ENCODE data around the gene MICAL2. TPM values are rescaled to one million over a fixed set of nuclear protein-coding genes. Genes with fewer than 3 reads are reported as not detected.

Gene MICAL2
- total RNA-seq, 1 experiment from 2014 or later, result 191 TPM

DNA sequence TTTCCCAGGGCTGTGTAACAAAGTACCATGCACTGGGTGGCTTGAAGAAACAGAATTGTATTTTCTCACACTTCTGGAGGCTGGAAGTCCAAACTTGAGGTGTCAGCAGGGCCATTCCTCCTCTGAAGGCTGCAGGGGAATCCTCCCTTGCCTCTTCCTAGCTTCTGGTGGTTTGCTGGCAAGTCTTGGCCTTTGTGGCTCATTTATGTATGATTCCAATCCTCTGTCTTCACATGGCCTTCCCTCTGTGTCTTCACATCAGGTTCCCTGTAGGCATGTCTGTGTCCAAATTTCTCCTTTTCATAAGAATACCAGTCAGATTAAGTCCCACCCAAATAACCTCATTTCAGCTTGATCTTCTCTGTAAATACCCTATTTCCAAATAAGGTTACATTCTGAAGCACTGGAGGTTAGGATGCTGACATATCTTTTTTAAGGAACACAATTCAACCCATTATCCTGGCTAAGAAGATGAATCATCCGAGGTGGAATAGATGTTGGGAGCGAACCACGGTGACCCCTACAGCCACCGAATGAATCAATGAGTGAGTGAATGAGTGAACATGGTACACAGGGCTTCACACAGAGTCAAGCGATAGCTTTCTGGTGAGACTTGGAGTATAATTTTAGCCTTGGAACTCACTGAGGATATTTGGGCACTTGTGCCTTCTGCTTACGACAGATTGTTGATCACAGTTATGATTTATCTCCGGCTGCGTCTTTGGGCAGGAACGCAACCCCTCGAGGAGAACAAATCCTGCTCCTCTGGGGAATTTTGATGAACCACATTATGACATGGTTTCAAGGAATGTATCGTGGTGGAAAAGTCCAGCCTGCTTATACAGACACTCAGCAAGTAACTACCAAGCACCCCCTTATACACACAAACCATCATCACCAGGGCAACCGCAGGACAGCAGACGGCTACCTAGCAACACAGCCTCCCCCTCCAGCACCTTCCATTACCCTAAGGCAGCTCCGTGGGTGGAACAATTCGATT is 34.3 kb upstream of the MICAL2 start:
- DNase-seq, result no peak
- Mint-ChIP-seq H3K4me1 (ENCODE audit: low read depth, unreplicated experiment) (peaks cover 32% of the 10 kb centered on the region), H3K27me3 (ENCODE audit: unreplicated experiment) (no peaks in the 10 kb centered on the region), H3K4me3 (ENCODE audit: low read depth, unreplicated experiment) (no peak overlapping the region), H3K27ac (ENCODE audit: unreplicated experiment) (no peak overlapping the region), H3K36me3 (ENCODE audit: insufficient read depth, unreplicated experiment) (no peaks in the 10 kb centered on the region), H3K9me3 (ENCODE audit: low read depth, unreplicated experiment) (no peaks in the 10 kb centered on the region)
- TF ChIP-seq, protein P1, sequence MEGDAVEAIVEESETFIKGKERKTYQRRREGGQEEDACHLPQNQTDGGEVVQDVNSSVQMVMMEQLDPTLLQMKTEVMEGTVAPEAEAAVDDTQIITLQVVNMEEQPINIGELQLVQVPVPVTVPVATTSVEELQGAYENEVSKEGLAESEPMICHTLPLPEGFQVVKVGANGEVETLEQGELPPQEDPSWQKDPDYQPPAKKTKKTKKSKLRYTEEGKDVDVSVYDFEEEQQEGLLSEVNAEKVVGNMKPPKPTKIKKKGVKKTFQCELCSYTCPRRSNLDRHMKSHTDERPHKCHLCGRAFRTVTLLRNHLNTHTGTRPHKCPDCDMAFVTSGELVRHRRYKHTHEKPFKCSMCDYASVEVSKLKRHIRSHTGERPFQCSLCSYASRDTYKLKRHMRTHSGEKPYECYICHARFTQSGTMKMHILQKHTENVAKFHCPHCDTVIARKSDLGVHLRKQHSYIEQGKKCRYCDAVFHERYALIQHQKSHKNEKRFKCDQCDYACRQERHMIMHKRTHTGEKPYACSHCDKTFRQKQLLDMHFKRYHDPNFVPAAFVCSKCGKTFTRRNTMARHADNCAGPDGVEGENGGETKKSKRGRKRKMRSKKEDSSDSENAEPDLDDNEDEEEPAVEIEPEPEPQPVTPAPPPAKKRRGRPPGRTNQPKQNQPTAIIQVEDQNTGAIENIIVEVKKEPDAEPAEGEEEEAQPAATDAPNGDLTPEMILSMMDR (IDR thresholded peaks at IDR 0.05; ENCODE audit: unreplicated experiment), result no peak
- BruUV-seq (replicated peaks), result no TSS peak
- intact Hi-C loops (cut with micrococcal nuclease; ENCODE audit: unreplicated experiment), result no loop called here
- CTCF ChIA-PET, result interaction anchor here (1.3 kb wide), 1 partner anchor 11 kb away, joined by 3 read pairs; no protein-coding TSS in a partner anchor

DNA sequence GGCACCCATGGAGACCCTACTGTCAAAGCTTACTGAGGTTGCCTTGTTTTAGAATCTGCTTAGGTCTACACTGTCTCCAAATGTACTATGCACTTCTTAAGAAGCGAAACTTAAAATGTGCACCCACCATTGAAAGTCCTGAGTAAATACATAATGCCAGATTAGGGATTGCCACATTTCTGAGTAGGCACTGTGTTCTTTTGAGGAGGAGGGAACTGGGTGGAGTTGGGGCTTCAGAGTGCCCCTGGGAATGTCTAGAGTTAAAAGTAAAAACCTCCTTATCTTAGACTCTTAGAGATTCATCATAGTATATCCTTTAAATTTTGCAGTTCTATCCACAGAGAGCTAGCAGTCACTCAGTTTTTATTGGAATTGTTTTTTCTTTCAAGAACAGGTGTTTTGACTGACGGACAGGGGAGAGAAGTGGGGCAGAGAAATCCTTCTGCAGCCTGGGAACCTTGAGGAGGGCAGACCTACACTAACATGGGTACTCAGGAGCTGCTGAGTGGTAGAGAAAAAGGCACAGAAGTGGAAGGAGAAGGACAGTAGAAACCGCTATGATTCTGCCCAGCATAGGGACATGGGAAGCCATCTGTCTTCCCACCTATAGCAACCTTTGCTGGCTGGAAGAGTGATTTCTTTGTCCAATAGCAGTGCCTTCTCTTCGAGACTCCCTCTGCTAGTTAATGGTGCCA is 33.4 kb upstream of the MICAL2 start:
- peaks cover 24% of the 10 kb centered on the region for H3K4me1 Mint-ChIP-seq (ENCODE audit: low read depth, unreplicated experiment)

DNA sequence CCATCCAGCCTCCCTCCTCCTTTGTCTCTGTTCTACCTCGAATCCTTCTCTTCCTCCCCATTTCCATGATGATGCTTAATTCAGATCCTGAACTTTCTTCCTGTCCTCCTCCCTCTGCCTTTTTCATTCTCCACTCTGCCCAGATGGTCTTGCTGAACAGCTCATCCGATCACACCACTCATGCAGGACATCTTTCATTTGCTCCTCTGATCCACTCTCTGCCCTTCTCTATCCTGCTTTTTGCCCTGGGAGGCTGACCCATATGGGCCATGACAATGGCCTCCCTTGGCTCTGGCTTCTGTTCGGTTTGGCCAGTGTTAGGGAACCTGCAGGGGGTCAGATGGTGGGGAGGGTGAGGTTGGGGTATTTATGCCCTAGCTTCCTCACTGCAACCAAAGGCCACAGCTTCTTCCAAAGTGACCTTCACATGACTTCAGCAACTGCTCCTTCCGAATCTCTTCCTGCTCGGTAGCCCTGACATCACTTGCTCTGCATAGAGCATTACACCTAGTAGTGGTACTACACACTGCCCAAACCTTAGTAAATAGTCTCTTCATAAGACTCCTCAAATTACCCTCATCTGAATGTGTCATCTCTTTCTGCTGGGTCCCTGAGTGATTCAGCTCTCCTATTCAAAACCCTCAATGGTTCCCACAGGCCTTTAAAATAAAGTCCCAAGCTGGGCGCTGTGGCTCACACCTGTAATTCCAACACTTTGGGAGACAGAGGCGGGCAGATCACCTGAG is 32.7 kb upstream of the MICAL2 start:
- no peak overlapping the region for H3K27ac Mint-ChIP-seq (ENCODE audit: unreplicated experiment)
- no peaks in the 10 kb centered on the region for H3K27me3 Mint-ChIP-seq (ENCODE audit: unreplicated experiment)
- H3K36me3 Mint-ChIP-seq (ENCODE audit: insufficient read depth, unreplicated experiment), result no peaks in the 10 kb centered on the region
- BruUV-seq (replicated peaks), result no TSS peak
- TF ChIP-seq, protein P1 (IDR thresholded peaks at IDR 0.05; ENCODE audit: unreplicated experiment), result no peak
- H3K4me3 Mint-ChIP-seq (ENCODE audit: low read depth, unreplicated experiment), result no peak overlapping the region
- H3K9me3 Mint-ChIP-seq (ENCODE audit: low read depth, unreplicated experiment), result no peaks in the 10 kb centered on the region
- H3K4me1 Mint-ChIP-seq (ENCODE audit: low read depth, unreplicated experiment), result peaks cover 24% of the 10 kb centered on the region
- DNase-seq, result no peak
- CTCF ChIA-PET, result interaction anchor here (1.3 kb wide), 1 partner anchor 9 kb away, joined by 3 read pairs; no protein-coding TSS in a partner anchor
- intact Hi-C loops (cut with micrococcal nuclease; ENCODE audit: unreplicated experiment), result no loop called here

More for the DNA sequence above, 33.4 kb upstream of the MICAL2 start:
- no peak overlapping the region for H3K27ac Mint-ChIP-seq (ENCODE audit: unreplicated experiment)
- TF ChIP-seq, protein P1 (IDR thresholded peaks at IDR 0.05; ENCODE audit: unreplicated experiment), result no peak
- no peak overlapping the region for H3K4me3 Mint-ChIP-seq (ENCODE audit: low read depth, unreplicated experiment)
- no peaks in the 10 kb centered on the region for H3K9me3 Mint-ChIP-seq (ENCODE audit: low read depth, unreplicated experiment)
- intact Hi-C loops (cut with micrococcal nuclease; ENCODE audit: unreplicated experiment), result no loop called here
- no peak for DNase-seq
- CTCF ChIA-PET, result interaction anchor here (1.3 kb wide), 1 partner anchor 10 kb away, joined by 3 read pairs; no protein-coding TSS in a partner anchor
- H3K27me3 Mint-ChIP-seq (ENCODE audit: unreplicated experiment), result no peaks in the 10 kb centered on the region
- no peaks in the 10 kb centered on the region for H3K36me3 Mint-ChIP-seq (ENCODE audit: insufficient read depth, unreplicated experiment)
- BruUV-seq (replicated peaks), result no TSS peak
